NCI-H2029 treated with DMSO at 0.1 percent for 48 hours (cell line): ENCODE results near the gene HTR3C.

Experiments used
- DNase-seq: peaks from one replicate; lab custom pipeline; 2025; lab: John Stamatoyannopoulos, UW

Gene HTR3C

GRCh38 chr3:184092199-184092598 lies 39.4 kb downstream of the HTR3C start:
- no peak for DNase-seq

GRCh38 chr3:184096811-184097383 lies 44.0 kb downstream of the HTR3C start, which contains the start of gene HTR3E:
HTR3E (plus strand) TSS chr3:184097064; CDS start chr3:184097530, 466 bp downstream.
- DNase-seq: no peak

GRCh38 chr3:184097556-184097955 lies 44.7 kb downstream of the HTR3C start:
- no peak for DNase-seq

GRCh38 chr3:184099806-184100686 lies 47.2 kb downstream of the HTR3C start:
- DNase-seq: no peak
